GM18858 (cell line): ENCODE data around the gene FEZF1.
"Not testable (repeated sequence)": the region's sequence is repeated elsewhere in the genome, so short reads cannot be mapped to it uniquely, and the experiment has no call there.

Experiments
- ATAC-seq: cut with Tn5 transposase; IDR thresholded peaks from one replicate; pipeline ENCODE4 v1.9.1; 2021; ENCODE audit not compliant: unreplicated experiment

Gene FEZF1

GRCh38 chr7:122309421-122309820 lies 4.9 kb upstream of the FEZF1 start:
- no peak for ATAC-seq

- ATAC-seq: no peak
Observed at GRCh38 chr7:122307228-122307621, 2.7 kb upstream of the FEZF1 start.

- no peak for ATAC-seq
Observed at GRCh38 chr7:122306320-122307227, 2.0 kb upstream of the FEZF1 start.

GRCh38 chr7:122305475-122306319 lies 1.1 kb upstream of the FEZF1 start:
- ATAC-seq: no peak

- no peak for ATAC-seq
Observed at GRCh38 chr7:122304996-122305421, 459 bp upstream of the FEZF1 start.

GRCh38 chr7:122303531-122304318 lies 825 bp downstream of the FEZF1 start:
- ATAC-seq: no peak

DNA sequence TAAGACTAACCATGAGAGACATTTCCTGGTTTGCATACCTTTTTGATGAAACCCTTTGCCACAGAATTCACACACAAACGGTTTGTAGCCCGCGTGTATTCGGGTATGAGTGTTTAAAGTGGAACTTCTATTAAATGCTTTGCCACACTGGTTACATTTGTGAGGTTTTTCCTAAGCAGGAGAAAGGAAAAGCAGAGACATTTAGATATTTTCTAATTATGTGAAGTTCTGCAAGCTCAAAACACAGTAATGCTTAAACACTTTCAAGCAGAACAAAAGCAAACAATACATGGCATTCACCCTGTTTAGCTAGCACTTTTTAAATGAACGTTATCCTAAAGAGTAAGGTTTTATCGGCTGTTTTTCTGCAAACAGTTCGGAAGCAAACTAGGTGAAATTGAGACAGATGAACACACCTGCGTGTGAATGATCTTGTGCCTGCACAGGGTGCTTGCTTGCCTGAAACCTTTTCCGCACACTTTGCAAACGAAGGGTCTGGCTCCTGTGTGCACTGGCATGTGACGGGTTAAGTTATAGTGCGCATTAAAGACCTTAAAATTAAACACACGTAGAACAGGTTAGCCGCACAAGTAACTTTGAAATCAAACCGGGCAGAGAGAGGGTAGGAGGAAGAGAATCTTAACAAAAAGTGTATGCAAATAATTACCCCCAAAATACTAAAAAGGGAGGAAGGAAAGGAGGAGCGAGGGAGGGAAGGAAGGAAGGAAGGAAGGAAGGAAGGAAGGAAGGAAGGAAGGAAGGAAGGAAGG lies 1.6 kb downstream of the FEZF1 start:
- no peak for ATAC-seq

GRCh38 chr7:122301858-122302760 lies 2.4 kb downstream of the FEZF1 start:
- ATAC-seq: no peak

DNA sequence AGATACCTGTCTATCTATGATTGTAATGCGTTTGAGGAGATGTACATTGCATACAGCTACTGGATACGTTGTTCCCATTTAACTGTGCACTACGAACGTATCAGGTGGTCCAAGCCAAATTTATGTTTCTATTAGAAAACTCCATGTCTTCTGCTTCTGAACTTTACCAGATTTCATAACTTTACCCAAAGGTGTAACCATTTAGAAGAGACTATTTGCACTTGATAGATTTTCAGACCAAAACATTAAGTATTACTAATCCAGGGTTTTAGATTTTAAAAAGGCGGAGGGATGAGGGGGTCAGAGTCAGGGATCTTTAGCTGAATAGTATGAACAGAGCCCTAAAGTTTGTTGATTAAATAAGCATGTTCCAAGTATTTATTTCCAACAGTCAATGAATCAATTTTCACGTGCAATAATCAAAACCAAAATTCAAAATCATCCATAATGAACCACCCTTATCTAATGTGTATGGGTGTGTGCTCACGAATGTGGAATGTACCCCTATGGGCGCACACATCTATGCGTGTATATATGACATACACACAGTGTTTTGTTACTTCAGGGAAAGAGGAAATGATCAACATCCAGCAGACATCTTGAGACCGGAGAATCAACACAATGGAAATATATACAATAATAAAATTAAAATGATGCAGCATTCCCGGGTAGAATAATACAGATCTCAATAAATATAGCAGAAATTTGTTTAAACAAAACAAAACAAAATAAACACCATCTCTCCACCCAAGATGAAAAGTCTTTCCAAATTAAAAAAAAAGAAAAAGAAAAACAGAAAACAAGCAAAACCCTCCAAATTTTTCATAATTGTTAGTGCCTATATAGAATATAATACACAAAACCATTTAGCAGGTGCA lies 3.4 kb downstream of the FEZF1 start:
- no peak for ATAC-seq

- ATAC-seq: no peak
Observed at GRCh38 chr7:122300211-122300932, 4.2 kb downstream of the FEZF1 start.

- no peak for ATAC-seq
Observed at GRCh38 chr7:122299624-122300210, 4.8 kb downstream of the FEZF1 start.

GRCh38 chr7:122298618-122299017 lies 5.9 kb downstream of the FEZF1 start:
- no peak for ATAC-seq

GRCh38 chr7:122298131-122298530 lies 6.4 kb downstream of the FEZF1 start:
- no peak for ATAC-seq

DNA sequence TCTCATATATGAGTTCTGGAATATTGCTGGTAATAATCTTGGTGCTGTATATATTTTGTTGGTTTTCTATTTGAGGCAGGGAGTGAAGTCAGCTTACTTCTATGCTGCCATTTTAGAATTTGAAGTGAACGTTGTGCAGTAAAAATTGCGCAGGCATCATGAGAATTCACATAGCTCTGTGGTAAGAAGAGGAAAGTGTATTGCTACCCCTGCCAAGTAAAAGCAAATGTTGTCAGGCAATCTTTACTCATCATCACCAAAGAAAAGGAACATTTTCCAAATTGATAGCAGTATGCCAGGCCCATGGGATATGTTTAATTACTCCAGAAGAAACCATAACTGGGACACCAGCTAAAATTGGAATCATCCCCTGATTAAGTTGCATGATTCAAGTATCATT lies 13.4 kb downstream of the FEZF1 start:
- ATAC-seq: no peak

- no peak for ATAC-seq
Observed at GRCh38 chr7:122290476-122290875, 14.1 kb downstream of the FEZF1 start.

- ATAC-seq: no peak
Observed at GRCh38 chr7:122289426-122289825, 15.1 kb downstream of the FEZF1 start.

DNA sequence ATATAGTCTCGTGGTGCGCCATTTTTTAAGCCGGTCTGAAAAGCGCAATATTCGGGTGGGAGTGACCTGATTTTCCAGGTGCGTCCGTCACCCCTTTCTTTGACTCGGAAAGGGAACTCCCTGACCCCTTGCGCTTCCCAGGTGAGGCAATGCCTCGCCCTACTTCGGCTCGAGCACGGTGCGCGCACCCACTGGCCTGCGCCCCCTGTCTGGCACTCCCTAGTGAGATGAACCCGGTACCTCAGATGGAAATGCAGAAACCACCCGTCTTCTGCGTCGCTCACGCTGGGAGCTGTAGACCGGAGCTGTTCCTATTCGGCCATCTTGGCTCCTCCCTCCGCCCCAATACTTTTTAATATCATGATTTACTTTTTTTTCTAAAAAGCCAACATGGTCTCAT lies 19.9 kb downstream of the FEZF1 start:
- ATAC-seq: not testable (repeated sequence)
